ENCODE measurements around the gene RPS6KB2. TPM values are rescaled to one million over a fixed set of nuclear protein-coding genes. Genes with fewer than 3 reads are reported as not detected.

Gene RPS6KB2
- total RNA-seq, 4 donors from 2014 or later, result 22.2 to 35.4 (median 27.0) TPM

- no peak for TF ChIP-seq CTCF (IDR thresholded peaks at IDR 0.05; ENCODE audit: low read depth)
These were observed 29.2 kb downstream of the RPS6KB2 start for GRCh38 chr11:67457453-67457852.

GRCh38 chr11:67458266-67458665 lies 30.0 kb downstream of the RPS6KB2 start:
- no peak for TF ChIP-seq CTCF (IDR thresholded peaks at IDR 0.05; ENCODE audit: low read depth)

GRCh38 chr11:67463186-67463585 lies 34.9 kb downstream of the RPS6KB2 start:
- no peak for TF ChIP-seq CTCF (IDR thresholded peaks at IDR 0.05; ENCODE audit: low read depth)

- no peak for TF ChIP-seq CTCF (IDR thresholded peaks at IDR 0.05; ENCODE audit: low read depth)
These were observed 35.6 kb downstream of the RPS6KB2 start for GRCh38 chr11:67463680-67464410.

- TF ChIP-seq CTCF (IDR thresholded peaks at IDR 0.05; ENCODE audit: low read depth), result no peak
These were observed 36.3 kb downstream of the RPS6KB2 start for GRCh38 chr11:67464411-67465188.

- TF ChIP-seq CTCF (IDR thresholded peaks at IDR 0.05; ENCODE audit: low read depth), result no peak
These were observed 36.9 kb downstream of the RPS6KB2 start for GRCh38 chr11:67465189-67465510.

GRCh38 chr11:67466367-67466766 lies 38.1 kb downstream of the RPS6KB2 start:
- TF ChIP-seq CTCF (IDR thresholded peaks at IDR 0.05; ENCODE audit: low read depth), result no peak

All from subcutaneous adipose tissue (tissue), 4 donors.